Epithelial cell of esophagus (primary cell): ENCODE results near the gene FLAD1.

Experiments
- DNase-seq: peaks from one replicate; pipeline ENCODE4 v3.0.0; 2010; ENCODE audit warnings: low read depth
- H3K4me3 ChIP-seq: 2 replicates; pipeline ENCODE4 v1.5.1; 2011; ENCODE audit warnings: mild to moderate bottlenecking, low read length, control low read depth
- TF ChIP-seq, protein P1 (sequence below): IDR thresholded peaks from 2 replicates; pipeline ENCODE4 v1.5.1; 2011; ENCODE audit warnings: low read depth, mild to moderate bottlenecking, low read length, control low read depth, inconsistent platforms; ENCODE audit not compliant: insufficient read depth; ENCODE audit errors: missing control alignments

The FLAD1 gene

GRCh38 chr1:154954541-154954940 lies 28.6 kb upstream of the FLAD1 start:
- TF ChIP-seq, protein P1, sequence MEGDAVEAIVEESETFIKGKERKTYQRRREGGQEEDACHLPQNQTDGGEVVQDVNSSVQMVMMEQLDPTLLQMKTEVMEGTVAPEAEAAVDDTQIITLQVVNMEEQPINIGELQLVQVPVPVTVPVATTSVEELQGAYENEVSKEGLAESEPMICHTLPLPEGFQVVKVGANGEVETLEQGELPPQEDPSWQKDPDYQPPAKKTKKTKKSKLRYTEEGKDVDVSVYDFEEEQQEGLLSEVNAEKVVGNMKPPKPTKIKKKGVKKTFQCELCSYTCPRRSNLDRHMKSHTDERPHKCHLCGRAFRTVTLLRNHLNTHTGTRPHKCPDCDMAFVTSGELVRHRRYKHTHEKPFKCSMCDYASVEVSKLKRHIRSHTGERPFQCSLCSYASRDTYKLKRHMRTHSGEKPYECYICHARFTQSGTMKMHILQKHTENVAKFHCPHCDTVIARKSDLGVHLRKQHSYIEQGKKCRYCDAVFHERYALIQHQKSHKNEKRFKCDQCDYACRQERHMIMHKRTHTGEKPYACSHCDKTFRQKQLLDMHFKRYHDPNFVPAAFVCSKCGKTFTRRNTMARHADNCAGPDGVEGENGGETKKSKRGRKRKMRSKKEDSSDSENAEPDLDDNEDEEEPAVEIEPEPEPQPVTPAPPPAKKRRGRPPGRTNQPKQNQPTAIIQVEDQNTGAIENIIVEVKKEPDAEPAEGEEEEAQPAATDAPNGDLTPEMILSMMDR, result no peak
- no peak overlapping the region for H3K4me3 ChIP-seq
- no peak for DNase-seq

GRCh38 chr1:154955039-154955717 lies 28.0 kb upstream of the FLAD1 start:
- peak; percentile 27 for DNase-seq

DNA sequence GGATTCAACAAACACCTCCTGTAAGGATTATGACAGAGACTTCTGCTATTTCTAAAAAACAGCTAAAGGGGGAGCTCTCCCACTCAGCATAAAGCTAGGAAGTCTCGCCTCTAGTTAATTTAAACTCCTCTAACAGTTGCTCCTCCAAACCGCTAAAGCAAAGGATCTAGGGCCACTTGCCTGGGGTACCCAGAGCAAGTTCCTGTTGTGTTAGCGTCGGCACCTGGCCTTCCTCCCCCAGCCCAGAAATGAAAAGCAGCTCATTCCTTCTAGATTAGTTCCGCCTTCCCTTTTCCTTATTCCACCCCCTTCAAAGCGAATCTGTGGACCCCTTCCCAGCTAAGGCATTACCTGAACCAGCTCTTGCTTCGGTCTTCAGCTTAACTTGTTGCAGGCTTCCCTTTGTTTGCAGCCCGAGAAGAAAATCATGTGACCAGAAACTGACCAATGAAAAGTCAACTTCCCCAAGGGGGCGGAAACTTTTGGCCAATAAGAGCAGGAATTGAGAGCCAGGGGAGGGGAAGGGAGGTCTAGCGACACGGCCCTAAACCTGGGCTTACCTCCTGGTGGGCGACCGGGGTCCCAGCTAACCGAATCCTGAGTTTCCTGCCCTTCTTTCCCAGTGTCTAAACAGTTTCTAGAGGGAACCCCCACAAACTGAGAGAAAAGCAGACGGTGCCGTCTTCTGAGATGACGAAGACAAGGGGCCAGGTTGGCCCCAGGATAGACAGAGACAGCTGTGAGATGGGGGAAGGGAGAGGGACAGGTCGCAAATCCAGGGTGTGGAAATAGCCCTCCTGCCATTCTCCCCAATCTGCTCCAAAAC lies 27.2 kb upstream of the FLAD1 start, which contains the start of gene PBXIP1:
PBXIP1 (minus strand) TSS at position 382 of the 826 bp plus-strand sequence. CDS start 2,378 bp downstream, outside the sequence.
- TF ChIP-seq, protein P1, result peak; percentile 27
- DNase-seq, result peak; percentile 88
- peak within 1 kb of the TSS; percentile 72 for H3K4me3 ChIP-seq

More at GRCh38 chr1:154955039-154955717, 28.0 kb upstream of the FLAD1 start:
- H3K4me3 ChIP-seq, result peak overlapping the region; percentile 72
- TF ChIP-seq, protein P1, result no peak

- TF ChIP-seq, protein P1, result no peak
- no peak for DNase-seq
- peak overlapping the region; percentile 72 for H3K4me3 ChIP-seq
Observed at GRCh38 chr1:154956544-154956941, 26.6 kb upstream of the FLAD1 start.

DNA sequence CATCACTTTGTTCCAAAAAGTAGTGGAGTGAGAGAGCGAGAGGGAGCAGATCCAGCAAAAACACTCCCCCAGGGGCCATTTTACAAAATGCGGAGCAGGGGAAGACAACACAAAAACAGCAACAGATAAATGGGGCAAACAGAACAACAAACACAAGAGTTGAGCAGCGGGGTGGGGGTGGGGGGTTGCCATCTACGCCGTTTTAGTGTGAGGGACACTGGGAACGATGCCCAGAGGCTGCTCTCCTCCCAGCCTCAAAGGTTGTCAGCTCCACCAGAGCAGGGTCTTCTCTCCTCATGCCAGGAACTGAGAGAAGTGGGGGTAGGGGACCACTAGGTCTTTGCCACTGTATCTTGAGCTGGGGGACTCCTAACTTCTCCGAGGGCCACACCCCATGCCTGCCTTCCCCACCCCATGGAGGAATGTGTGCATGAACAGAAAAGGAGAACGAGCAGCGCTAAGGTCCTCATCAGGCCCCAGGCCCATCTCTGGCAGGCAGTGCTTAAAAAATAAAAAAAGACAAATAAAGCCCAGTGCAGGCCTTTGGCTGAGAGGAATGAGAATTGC lies 26.0 kb upstream of the FLAD1 start:
- no peak overlapping the region for H3K4me3 ChIP-seq
- DNase-seq, result no peak
- TF ChIP-seq, protein P1, result no peak

GRCh38 chr1:154958036-154958435 lies 25.1 kb upstream of the FLAD1 start:
- DNase-seq, result no peak
- TF ChIP-seq, protein P1, result no peak
- no peak overlapping the region for H3K4me3 ChIP-seq
